Measurements from ENCODE around the gene DNAH11. TPM values are rescaled to one million over a fixed set of nuclear protein-coding genes. Genes with fewer than 3 reads are reported as not detected.

The DNAH11 gene
- total and polyA plus RNA-seq, 2 of the 13 experiments (the other 11 are each of a cell fraction or from before 2014, with no cell fraction given), result not detected

- TF ChIP-seq PRDM10 (CRISPR knock-in tag; IDR thresholded peaks at IDR 0.05; ENCODE audit: low read depth) (no peak), TGIF2 (CRISPR knock-in tag; IDR thresholded peaks at IDR 0.05) (0 out of 2 replicates have a peak, but pooled peaks have one; percentile 44), HOXA9 (CRISPR knock-in tag; IDR thresholded peaks at IDR 0.05; ENCODE audit: borderline replicate concordance) (no peak), ZNF616 (CRISPR knock-in tag; IDR thresholded peaks at IDR 0.05; ENCODE audit: low read depth) (no peak), MXD1 (CRISPR knock-in tag; IDR thresholded peaks at IDR 0.05) (no peak), DBP (CRISPR knock-in tag; IDR thresholded peaks at IDR 0.05; ENCODE audit: not compliant biosample characterization) (no peak), MIER3 (CRISPR knock-in tag; IDR thresholded peaks at IDR 0.05; ENCODE audit: borderline replicate concordance) (peak; percentile 57; the same call in 1 of the 2 replicates), ZNF614 (CRISPR knock-in tag; IDR thresholded peaks at IDR 0.05; ENCODE audit: borderline replicate concordance) (no peak), IRF9 (CRISPR knock-in tag; IDR thresholded peaks at IDR 0.05; ENCODE audit: borderline replicate concordance) (no peak), RAD21 (CRISPR knock-in tag; IDR thresholded peaks at IDR 0.05) (no peak), DNMT1 (CRISPR knock-in tag; IDR thresholded peaks at IDR 0.05) (no peak), THRA (CRISPR knock-in tag; IDR thresholded peaks at IDR 0.05; ENCODE audit: borderline replicate concordance) (no peak), TARDBP (CRISPR knock-in tag; IDR thresholded peaks at IDR 0.05) (no peak), SNRNP70 (IDR thresholded peaks at IDR 0.05; ENCODE audit: low read depth, low read length) (no peak), THAP7 (CRISPR knock-in tag; IDR thresholded peaks at IDR 0.05) (no peak), ZBTB8A (CRISPR knock-in tag; IDR thresholded peaks at IDR 0.05; ENCODE audit: borderline replicate concordance, low read depth) (no peak), NR0B2 (CRISPR knock-in tag; IDR thresholded peaks at IDR 0.05) (no peak), NFATC3 (CRISPR knock-in tag; IDR thresholded peaks at IDR 0.05) (no peak), KAT8 (CRISPR knock-in tag; IDR thresholded peaks at IDR 0.05) (0 out of 2 replicates have a peak, but pooled peaks have one; percentile 24), NCOA2 (CRISPR knock-in tag; IDR thresholded peaks at IDR 0.05) (peak; percentile 47; the same call in 1 of the 2 replicates), ZKSCAN8 (CRISPR knock-in tag; IDR thresholded peaks at IDR 0.05; ENCODE audit: borderline replicate concordance) (no peak), BHLHE40 (IDR thresholded peaks at IDR 0.05; ENCODE audit: low read length) (0 out of 2 replicates have a peak, but pooled peaks have one; percentile 25)
Measured at GRCh38 chr7:21617916-21618390, 75.1 kb downstream of the DNAH11 start (continued).

Data from HepG2 (cell line).